ENCODE results near the gene ZNRF4. TPM values are rescaled to one million over a fixed set of nuclear protein-coding genes. Genes with fewer than 3 reads are reported as not detected.
"Not testable (repeated sequence)": the region's sequence is repeated elsewhere in the genome, so short reads cannot be mapped to it uniquely, and the experiment has no call there.

Gene ZNRF4
- total RNA-seq, 2 donors from 2014 or later, result not detected

GRCh38 chr19:5481957-5482356 is 26.7 kb downstream of the ZNRF4 start:
- Histone ChIP-seq H3K4me1 (no peaks in the 10 kb centered on the region), H3K4me3 (no peak overlapping the region), H3K27ac (no peak overlapping the region), H3K36me3 (no peaks in the 10 kb centered on the region), H3K9me3 (no peaks in the 10 kb centered on the region), H3K9ac (ENCODE audit: low read depth in 2 of 2, low read length in 2 of 2) (no peak overlapping the region), H3K27me3 (no peaks in the 10 kb centered on the region)
- DNase-seq, result no peak
- TF ChIP-seq CTCF (IDR thresholded peaks at IDR 0.05), result no peak
- intact Hi-C loops (cut with DNase I), result no loop called here

GRCh38 chr19:5484398-5485285 is 29.4 kb downstream of the ZNRF4 start:
- no peak overlapping the region for H3K27ac ChIP-seq
- intact Hi-C loops (cut with DNase I), result no loop called here
- DNase-seq, result no peak
- H3K9me3 ChIP-seq, result no peaks in the 10 kb centered on the region
- TF ChIP-seq CTCF (IDR thresholded peaks at IDR 0.05), result no peak
- no peaks in the 10 kb centered on the region for H3K4me1 ChIP-seq
- no peak overlapping the region for H3K4me3 ChIP-seq
- H3K27me3 ChIP-seq, result no peaks in the 10 kb centered on the region
- no peaks in the 10 kb centered on the region for H3K36me3 ChIP-seq
- no peak overlapping the region for H3K9ac ChIP-seq (ENCODE audit: low read depth in 2 of 2, low read length in 2 of 2)

GRCh38 chr19:5485286-5485636 is 30.0 kb downstream of the ZNRF4 start:
- no peak for DNase-seq

GRCh38 chr19:5485658-5486057 is 30.4 kb downstream of the ZNRF4 start:
- H3K4me3 ChIP-seq; H3K4me1 ChIP-seq; intact Hi-C loops (cut with DNase I); H3K9ac ChIP-seq (ENCODE audit: low read depth in 2 of 2, low read length in 2 of 2); H3K27ac ChIP-seq; H3K9me3 ChIP-seq; DNase-seq; H3K36me3 ChIP-seq; H3K27me3 ChIP-seq: not testable (repeated sequence)

More at GRCh38 chr19:5485286-5485636, 30.0 kb downstream of the ZNRF4 start:
- no peak overlapping the region for H3K4me3 ChIP-seq
- TF ChIP-seq CTCF (IDR thresholded peaks at IDR 0.05), result no peak
- no peaks in the 10 kb centered on the region for H3K9me3 ChIP-seq
- intact Hi-C loops (cut with DNase I), result no loop called here
- no peaks in the 10 kb centered on the region for H3K4me1 ChIP-seq
- H3K27me3 ChIP-seq, result no peaks in the 10 kb centered on the region
- no peak overlapping the region for H3K27ac ChIP-seq
- H3K9ac ChIP-seq (ENCODE audit: low read depth in 2 of 2, low read length in 2 of 2), result no peak overlapping the region
- H3K36me3 ChIP-seq, result no peaks in the 10 kb centered on the region

- Histone ChIP-seq H3K4me3 (no peak overlapping the region), H3K27me3 (no peaks in the 10 kb centered on the region), H3K27ac (no peak overlapping the region), H3K9me3 (no peaks in the 10 kb centered on the region), H3K4me1 (no peaks in the 10 kb centered on the region), H3K36me3 (no peaks in the 10 kb centered on the region), H3K9ac (ENCODE audit: low read depth in 2 of 2, low read length in 2 of 2) (no peak overlapping the region)
- intact Hi-C loops (cut with DNase I), result no loop called here
- no peak for DNase-seq
- TF ChIP-seq CTCF (IDR thresholded peaks at IDR 0.05), result no peak
Observed at GRCh38 chr19:5487222-5487621, 32.0 kb downstream of the ZNRF4 start.

- no peak overlapping the region for H3K9ac ChIP-seq (ENCODE audit: low read depth in 2 of 2, low read length in 2 of 2)
- H3K36me3 ChIP-seq, result no peaks in the 10 kb centered on the region
- intact Hi-C loops (cut with DNase I), result no loop called here
- no peak for TF ChIP-seq CTCF (IDR thresholded peaks at IDR 0.05)
- peaks cover 5% of the 10 kb centered on the region for H3K27me3 ChIP-seq
- H3K4me3 ChIP-seq, result no peak overlapping the region
- no peak for DNase-seq
- H3K27ac ChIP-seq, result no peak overlapping the region
- H3K9me3 ChIP-seq, result no peaks in the 10 kb centered on the region
- H3K4me1 ChIP-seq, result no peaks in the 10 kb centered on the region
Observed at GRCh38 chr19:5489551-5489950, 34.3 kb downstream of the ZNRF4 start.

Data from colonic mucosa (tissue), 4 donors.